Gastroesophageal sphincter (tissue), 4 donors: ENCODE measurements around the gene DYNC1LI1. TPM values are rescaled to one million over a fixed set of nuclear protein-coding genes. Genes with fewer than 3 reads are reported as not detected.

Experiments used
- ATAC-seq: fragments of 150-250 bp; one replicate; pipeline ENCODE4 v1.9.1; 2016; ENCODE audit warnings: mild to moderate bottlenecking, moderate library complexity
- H3K27ac ChIP-seq, 4 donors: fragments of 200-600 bp; sonication (generic) in 3 of 4; 1 replicate in 3 of 4; 2 replicates in 1 of 4; pipeline ENCODE4 v1.5.1; 2016 to 2019
- H3K27me3 ChIP-seq: fragments of 200-600 bp; sonication (generic); one replicate; pipeline ENCODE4 v1.5.1; 2019
- H3K36me3 ChIP-seq, 2 donors: fragments of 200-600 bp; sonication (generic); one replicate each; pipeline ENCODE4 v1.5.1; 2019; ENCODE audit warnings: control low read depth in 1 of 2
- H3K4me1 ChIP-seq, 3 donors: fragments of 200-600 bp; sonication (generic); 1 replicate in 2 of 3; 2 replicates in 1 of 3; pipeline ENCODE4 v1.5.1; 2016 to 2019; ENCODE audit warnings: control low read depth in 2 of 3
- H3K4me3 ChIP-seq, 2 donors: fragments of 200-600 bp; sonication (generic); one replicate each; pipeline ENCODE4 v1.5.1; 2019; ENCODE audit warnings: mild to moderate bottlenecking in 1 of 2, moderate library complexity in 1 of 2
- H3K9me3 ChIP-seq, 3 donors: fragments of 200-600 bp; sonication (generic); one replicate each; pipeline ENCODE4 v1.5.1; 2017 to 2019; ENCODE audit warnings: control low read depth in 2 of 3
- CTCF ChIP-seq, 4 experiments: fragments of 200-600 bp in 2 of 4; fragments of 450-650 bp in 2 of 4; sonication (generic) in 1 of 4; IDR thresholded peaks; one replicate each; pipeline ENCODE4 v1.5.1; 2017 to 2019; ENCODE audit warnings: antibody characterized with exemption in 4 of 4, mild to moderate bottlenecking in 2 of 4, moderate library complexity in 2 of 4
- EP300 ChIP-seq: sonication (generic); formaldehyde crosslinking; IDR thresholded peaks from one replicate; pipeline ENCODE4 v1.6.1; 2017; ENCODE audit warnings: antibody characterized with exemption, mild to moderate bottlenecking
- POLR2A ChIP-seq, 2 donors: fragments of 450-650 bp; IDR thresholded peaks; one replicate each; pipeline ENCODE4 v1.6.1; 2017; ENCODE audit warnings: antibody characterized with exemption in 2 of 2, mild to moderate bottlenecking in 2 of 2, moderate library complexity in 1 of 2
- POLR2AphosphoS5 ChIP-seq: sonication (generic); formaldehyde crosslinking; IDR thresholded peaks from one replicate; pipeline ENCODE4 v1.6.1; 2017; ENCODE audit warnings: antibody characterized with exemption
- WGBS, 2 donors: methylation state at CpG; one replicate each; pipeline ENCODE4 v1.1.5; 2018; ENCODE audit warnings: low coverage in 1 of 2; 5-methylcytosine and 5-hydroxymethylcytosine counted together
- total RNA-seq, 4 donors: library from RNA; depleted of rRNA; stranded (reverse); fragments of >200 nt; gene quantifications; one replicate each; pipeline ENCODE4 v1.1.0, GENCODE V29; 2016

The DYNC1LI1 gene
- total RNA-seq, 4 donors from 2014 or later: 29.1 to 75.6 (median 36.3) TPM

GRCh38 chr3:32577581-32578556, 7.2 kb upstream of the DYNC1LI1 start:
- no peak for ATAC-seq
- Histone ChIP-seq H3K4me3 (peak overlapping the region in 1 of 2 donors; percentile 4), H3K9me3 (no peaks in the 10 kb centered on the region), H3K36me3 (no peaks in the 10 kb centered on the region), H3K4me1 (peaks cover 0 to 13% (median 0%) of the 10 kb centered on the region in 3 donors), H3K27ac (peak overlapping the region in 3 of 4 donors; percentile 9 to 48 (median 44)), H3K27me3 (no peaks in the 10 kb centered on the region)
- WGBS, 2 donors: 36 to 54% methylated on average over 8 of the region's 9 CpGs
- TF ChIP-seq POLR2A (IDR thresholded peaks at IDR 0.05) (no peak), CTCF (IDR thresholded peaks at IDR 0.05) (no peak), EP300 (no peak), POLR2AphosphoS5 (no peak)

- no peak for TF ChIP-seq EP300
- TF ChIP-seq CTCF (IDR thresholded peaks at IDR 0.05): no peak
- no peak for TF ChIP-seq POLR2AphosphoS5
- TF ChIP-seq POLR2A (IDR thresholded peaks at IDR 0.05): no peak
- Histone ChIP-seq H3K27ac (peak overlapping the region in 3 of 4 donors; percentile 9 to 48 (median 44)), H3K4me3 (peak overlapping the region in 1 of 2 donors; percentile 4), H3K36me3 (no peaks in the 10 kb centered on the region), H3K9me3 (no peaks in the 10 kb centered on the region), H3K27me3 (no peaks in the 10 kb centered on the region), H3K4me1 (peaks cover 0 to 20% (median 0%) of the 10 kb centered on the region in 3 donors)
- WGBS, 2 donors: 0 to 50% methylated on average over 1 to 2 of the region's 2 CpGs
- no peak for ATAC-seq
These were observed 6.5 kb upstream of the DYNC1LI1 start for GRCh38 chr3:32577174-32577573.

- 82 to 94% methylated on average over 2 of the region's 2 CpGs for WGBS, 2 donors
- Histone ChIP-seq H3K27ac (no peak overlapping the region), H3K4me3 (no peak overlapping the region), H3K9me3 (no peaks in the 10 kb centered on the region), H3K36me3 (no peaks in the 10 kb centered on the region), H3K4me1 (peaks cover 0 to 30% (median 4%) of the 10 kb centered on the region in 3 donors), H3K27me3 (no peaks in the 10 kb centered on the region)
- ATAC-seq: no peak
- TF ChIP-seq POLR2A (IDR thresholded peaks at IDR 0.05): no peak
These were observed 4.9 kb upstream of the DYNC1LI1 start for GRCh38 chr3:32575451-32576113.

- peak overlapping the region; percentile 68 to 94 for H3K4me3 ChIP-seq
These were observed 481 bp upstream of the DYNC1LI1 start for GRCh38 chr3:32571192-32571485.

More at GRCh38 chr3:32571192-32571485, 481 bp upstream of the DYNC1LI1 start:
- TF ChIP-seq EP300 (no peak), CTCF (IDR thresholded peaks at IDR 0.05) (no peak), POLR2A (IDR thresholded peaks at IDR 0.05) (no peak), POLR2AphosphoS5 (no peak)
- 6% methylated on average over 2 of the region's 14 CpGs; no CpG with 5 or more reads in 1 of the 2 donors for WGBS, 2 donors
- Histone ChIP-seq H3K27ac (peak overlapping the region; percentile 82 to 98 (median 96)), H3K36me3 (peaks cover 0 to 3% of the 10 kb centered on the region in 2 donors), H3K27me3 (no peaks in the 10 kb centered on the region), H3K4me1 (peaks cover 0 to 44% (median 4%) of the 10 kb centered on the region in 3 donors), H3K9me3 (no peaks in the 10 kb centered on the region)
- peak; percentile 70 for ATAC-seq
